HG03432 (cell line): Measurements from ENCODE around the gene PRKAR1B.

Source experiments
- ATAC-seq: cut with Tn5 transposase; IDR thresholded peaks from one replicate; pipeline ENCODE4 v1.9.1; 2021; ENCODE audit warnings: mild to moderate bottlenecking, moderate library complexity; ENCODE audit not compliant: unreplicated experiment

The PRKAR1B gene

GRCh38 chr7:548401-548800, 178.7 kb downstream of the PRKAR1B start:
- no peak for ATAC-seq

- no peak for ATAC-seq
Measured at GRCh38 chr7:545470-545869, 181.6 kb downstream of the PRKAR1B start.

GRCh38 chr7:544338-545221, 182.5 kb downstream of the PRKAR1B start:
- no peak for ATAC-seq

GRCh38 chr7:543501-544337, 183.4 kb downstream of the PRKAR1B start:
- no peak for ATAC-seq

- ATAC-seq, result no peak
Measured at GRCh38 chr7:542713-543500, 184.2 kb downstream of the PRKAR1B start.

GRCh38 chr7:542131-542712, 184.9 kb downstream of the PRKAR1B start:
- ATAC-seq, result no peak

GRCh38 chr7:541661-542060, 185.4 kb downstream of the PRKAR1B start:
- ATAC-seq, result no peak

GRCh38 chr7:540997-541396, 186.1 kb downstream of the PRKAR1B start:
- no peak for ATAC-seq

GRCh38 chr7:540579-540978, 186.5 kb downstream of the PRKAR1B start:
- ATAC-seq, result no peak

GRCh38 chr7:539731-540411, 187.2 kb downstream of the PRKAR1B start:
- no peak for ATAC-seq

- ATAC-seq, result no peak
Measured at GRCh38 chr7:538764-539685, 188.1 kb downstream of the PRKAR1B start.

- no peak for ATAC-seq
Measured at GRCh38 chr7:537911-538634, 189.0 kb downstream of the PRKAR1B start.

- no peak for ATAC-seq
Measured at GRCh38 chr7:536231-536630, 190.8 kb downstream of the PRKAR1B start.

- ATAC-seq, result no peak
Measured at GRCh38 chr7:534959-535358, 192.1 kb downstream of the PRKAR1B start.

- ATAC-seq, result no peak
Measured at GRCh38 chr7:534075-534474, 193.0 kb downstream of the PRKAR1B start.

GRCh38 chr7:533266-533665, 193.8 kb downstream of the PRKAR1B start:
- no peak for ATAC-seq

- no peak for ATAC-seq
Measured at GRCh38 chr7:532379-533143, 194.5 kb downstream of the PRKAR1B start.

GRCh38 chr7:531777-532176, 195.3 kb downstream of the PRKAR1B start:
- ATAC-seq, result no peak
